Gastrocnemius medialis (tissue), 4 donors: ENCODE results near the gene SLAMF7. TPM values are rescaled to one million over a fixed set of nuclear protein-coding genes. Genes with fewer than 3 reads are reported as not detected.

ENCODE experiments used
- ATAC-seq, 2 donors: fragments of 150-250 bp; one replicate each; pipeline ENCODE4 v1.9.1; 2016
- DNase-seq, 2 donors: peaks; one replicate each; pipeline ENCODE4 v3.0.0-alpha.2; 2019
- H3K27ac ChIP-seq, 4 donors: fragments of 200-600 bp; sonication (generic); 1 replicate in 1 of 4; 2 replicates in 3 of 4; pipeline ENCODE4 v1.5.1; 2016 to 2018; ENCODE audit warnings: mild to moderate bottlenecking in 2 of 4, moderate library complexity in 1 of 4
- H3K27me3 ChIP-seq, 3 donors: fragments of 200-600 bp; sonication (generic) in 2 of 3; 1 replicate in 1 of 3; 2 replicates in 2 of 3; pipeline versions ENCODE4 v1.5.1 to v1.6.0; 2016 to 2019; ENCODE audit warnings: mild to moderate bottlenecking in 1 of 3, moderate library complexity in 1 of 3
- H3K36me3 ChIP-seq, 2 donors: fragments of 200-600 bp; sonication (generic) in 1 of 2; one replicate each; pipeline ENCODE4 v1.5.1; 2017 to 2018
- H3K4me1 ChIP-seq, 2 donors: fragments of 200-600 bp; sonication (generic) in 1 of 2; one replicate each; pipeline ENCODE4 v1.5.1; 2016 to 2017; ENCODE audit warnings: mild to moderate bottlenecking in 2 of 2
- H3K4me3 ChIP-seq, 4 donors: fragments of 200-600 bp; sonication (generic) in 3 of 4; 1 replicate in 1 of 4; 2 replicates in 3 of 4; pipeline ENCODE4 v1.5.1; 2016 to 2019; ENCODE audit warnings: mild to moderate bottlenecking in 2 of 4
- H3K9me3 ChIP-seq, 3 donors: fragments of 200-600 bp; sonication (generic) in 2 of 3; 1 replicate in 1 of 3; 2 replicates in 2 of 3; pipeline ENCODE4 v1.5.1; 2016 to 2019
- CTCF ChIP-seq, 5 experiments: fragments of 450-650 bp in 3 of 5; fragments of 200-600 bp in 2 of 5; sonication (generic) in 2 of 5; IDR thresholded peaks in 4 of 5; conservative IDR thresholded peaks in 1 of 5; 1 replicate in 4 of 5; 2 replicates in 1 of 5; pipeline ENCODE4 v1.5.1; 2016 to 2019; ENCODE audit warnings: antibody characterized with exemption in 5 of 5, mild to moderate bottlenecking in 3 of 5, moderate library complexity in 3 of 5
- POLR2A ChIP-seq, 2 donors: fragments of 450-650 bp; IDR thresholded peaks; one replicate each; pipeline ENCODE4 v1.6.1; 2017; ENCODE audit warnings: antibody characterized with exemption in 2 of 2, mild to moderate bottlenecking in 2 of 2, moderate library complexity in 2 of 2
- in situ Hi-C, 4 donors: fragments of 200-750 bp; cut with MboI; loops; one replicate each; pipeline versions ENCODE4 v1.15.0 to v1.8.0; 2017; ENCODE audit warnings: low sequenced_read_pairs in 4 of 4
- intact Hi-C: fragments of 100-400 bp; cut with DNase I; formaldehyde crosslinking; loops from one replicate; pipeline ENCODE4 v1.15.1; 2023; ENCODE audit warnings: low total_unique reads
- total RNA-seq, 4 donors: library from RNA; depleted of rRNA; stranded (reverse); fragments of >200 nt; gene quantifications; one replicate each; pipeline versions ENCODE4 v1.1.0 to v1.2.3, GENCODE V29; 2016

The SLAMF7 gene
- total RNA-seq, 4 donors from 2014 or later = 0.81 TPM; not detected in 3

GRCh38 chr1:160744852-160745520 lies 5.9 kb downstream of the SLAMF7 start:
- no peak for ATAC-seq
- no peaks in the 10 kb centered on the region for H3K27me3 ChIP-seq
- no peak overlapping the region for H3K4me3 ChIP-seq
- in situ Hi-C loops (no loop called here), intact Hi-C loops (no loop called here)
- DNase-seq = no peak
- H3K4me1 ChIP-seq = no peaks in the 10 kb centered on the region
- no peak for TF ChIP-seq POLR2A (IDR thresholded peaks at IDR 0.05)
- no peak for TF ChIP-seq CTCF (IDR thresholded peaks at IDR 0.05 in 4 of 5, conservative IDR thresholded peaks at IDR 0.05 in 1 of 5)
- H3K9me3 ChIP-seq = no peaks in the 10 kb centered on the region
- H3K27ac ChIP-seq = no peak overlapping the region
- H3K36me3 ChIP-seq = no peaks in the 10 kb centered on the region

- Histone ChIP-seq H3K4me1 (no peaks in the 10 kb centered on the region), H3K9me3 (no peaks in the 10 kb centered on the region), H3K4me3 (no peak overlapping the region), H3K36me3 (no peaks in the 10 kb centered on the region), H3K27me3 (no peaks in the 10 kb centered on the region), H3K27ac (no peak overlapping the region)
- TF ChIP-seq CTCF (IDR thresholded peaks at IDR 0.05 in 4 of 5, conservative IDR thresholded peaks at IDR 0.05 in 1 of 5) (no peak), POLR2A (IDR thresholded peaks at IDR 0.05) (no peak)
- ATAC-seq (no peak), DNase-seq (no peak)
- intact Hi-C loops (no loop called here), in situ Hi-C loops (no loop called here)
Observed at GRCh38 chr1:160745551-160745950, 6.5 kb downstream of the SLAMF7 start.

- DNase-seq = no peak
- intact Hi-C loops (no loop called here), in situ Hi-C loops (no loop called here)
- Histone ChIP-seq H3K4me3 (no peak overlapping the region), H3K27me3 (no peaks in the 10 kb centered on the region), H3K4me1 (no peaks in the 10 kb centered on the region), H3K27ac (no peak overlapping the region), H3K9me3 (no peaks in the 10 kb centered on the region), H3K36me3 (no peaks in the 10 kb centered on the region)
- ATAC-seq = no peak
- TF ChIP-seq CTCF (IDR thresholded peaks at IDR 0.05 in 4 of 5, conservative IDR thresholded peaks at IDR 0.05 in 1 of 5) (no peak), POLR2A (IDR thresholded peaks at IDR 0.05) (no peak)
Observed at GRCh38 chr1:160746836-160747500, 7.9 kb downstream of the SLAMF7 start.

DNA sequence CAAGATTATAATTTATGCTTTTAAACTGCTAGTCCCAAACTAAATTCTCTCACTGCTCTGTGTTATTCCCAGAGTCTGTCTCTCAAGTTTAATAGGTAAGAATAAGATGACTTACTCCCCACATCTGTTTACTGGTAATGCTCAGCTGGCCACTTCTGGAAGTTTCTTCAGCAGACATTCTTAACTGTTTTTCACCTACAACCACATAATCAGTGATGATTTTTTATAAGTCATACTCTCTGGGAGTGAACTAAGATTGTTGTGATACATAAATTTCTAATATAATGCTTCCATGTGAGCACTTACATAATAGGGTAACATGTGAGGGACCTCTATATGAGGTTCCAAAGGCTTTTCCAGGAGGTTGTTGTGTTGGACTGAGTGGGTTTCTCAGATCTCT lies 8.7 kb downstream of the SLAMF7 start:
- Histone ChIP-seq H3K9me3 (no peaks in the 10 kb centered on the region), H3K4me1 (no peaks in the 10 kb centered on the region), H3K36me3 (no peaks in the 10 kb centered on the region), H3K27me3 (no peaks in the 10 kb centered on the region), H3K27ac (no peak overlapping the region), H3K4me3 (no peak overlapping the region)
- ATAC-seq = no peak
- intact Hi-C loops (no loop called here), in situ Hi-C loops (no loop called here)
- TF ChIP-seq CTCF (IDR thresholded peaks at IDR 0.05 in 4 of 5, conservative IDR thresholded peaks at IDR 0.05 in 1 of 5) = no peak
- DNase-seq = no peak
